ENCODE data around the gene DPYSL5.

GRCh38 chr2:26838121-26838906 is 9.6 kb upstream of the DPYSL5 start:
- no peak for TF ChIP-seq POLR2A (IDR thresholded peaks at IDR 0.05)
- no peak for TF ChIP-seq CTCF (IDR thresholded peaks at IDR 0.05)
